Gastroesophageal sphincter (tissue), 4 donors: ENCODE measurements around the gene KRT8. TPM values are rescaled to one million over a fixed set of nuclear protein-coding genes. Genes with fewer than 3 reads are reported as not detected.

ENCODE experiments used
- ATAC-seq: fragments of 150-250 bp; one replicate; pipeline ENCODE4 v1.9.1; 2016; ENCODE audit warnings: mild to moderate bottlenecking, moderate library complexity
- H3K27ac ChIP-seq, 4 donors: fragments of 200-600 bp; sonication (generic) in 3 of 4; 1 replicate in 3 of 4; 2 replicates in 1 of 4; pipeline ENCODE4 v1.5.1; 2016 to 2019
- H3K27me3 ChIP-seq: fragments of 200-600 bp; sonication (generic); one replicate; pipeline ENCODE4 v1.5.1; 2019
- H3K36me3 ChIP-seq, 2 donors: fragments of 200-600 bp; sonication (generic); one replicate each; pipeline ENCODE4 v1.5.1; 2019; ENCODE audit warnings: control low read depth in 1 of 2
- H3K4me1 ChIP-seq, 3 donors: fragments of 200-600 bp; sonication (generic); 1 replicate in 2 of 3; 2 replicates in 1 of 3; pipeline ENCODE4 v1.5.1; 2016 to 2019; ENCODE audit warnings: control low read depth in 2 of 3
- H3K4me3 ChIP-seq, 2 donors: fragments of 200-600 bp; sonication (generic); one replicate each; pipeline ENCODE4 v1.5.1; 2019; ENCODE audit warnings: mild to moderate bottlenecking in 1 of 2, moderate library complexity in 1 of 2
- H3K9me3 ChIP-seq, 3 donors: fragments of 200-600 bp; sonication (generic); one replicate each; pipeline ENCODE4 v1.5.1; 2017 to 2019; ENCODE audit warnings: control low read depth in 2 of 3
- EP300 ChIP-seq: sonication (generic); formaldehyde crosslinking; IDR thresholded peaks from one replicate; pipeline ENCODE4 v1.6.1; 2017; ENCODE audit warnings: antibody characterized with exemption, mild to moderate bottlenecking
- POLR2A ChIP-seq, 2 donors: fragments of 450-650 bp; IDR thresholded peaks; one replicate each; pipeline ENCODE4 v1.6.1; 2017; ENCODE audit warnings: antibody characterized with exemption in 2 of 2, mild to moderate bottlenecking in 2 of 2, moderate library complexity in 1 of 2
- POLR2AphosphoS5 ChIP-seq: sonication (generic); formaldehyde crosslinking; IDR thresholded peaks from one replicate; pipeline ENCODE4 v1.6.1; 2017; ENCODE audit warnings: antibody characterized with exemption
- WGBS, 2 donors: methylation state at CpG; one replicate each; pipeline ENCODE4 v1.1.5; 2018; ENCODE audit warnings: low coverage in 1 of 2; 5-methylcytosine and 5-hydroxymethylcytosine counted together
- total RNA-seq, 4 donors: library from RNA; depleted of rRNA; stranded (reverse); fragments of >200 nt; gene quantifications; one replicate each; pipeline ENCODE4 v1.1.0, GENCODE V29; 2016
- TF ChIP-seq, protein P1 (sequence below), 4 experiments: fragments of 200-600 bp in 2 of 4; fragments of 450-650 bp in 2 of 4; sonication (generic) in 1 of 4; IDR thresholded peaks; one replicate each; pipeline ENCODE4 v1.5.1; 2017 to 2019; ENCODE audit warnings: antibody characterized with exemption in 4 of 4, mild to moderate bottlenecking in 2 of 4, moderate library complexity in 2 of 4

Gene KRT8
- total RNA-seq, 4 donors from 2014 or later, result 72.0 to 565 (median 255) TPM

DNA sequence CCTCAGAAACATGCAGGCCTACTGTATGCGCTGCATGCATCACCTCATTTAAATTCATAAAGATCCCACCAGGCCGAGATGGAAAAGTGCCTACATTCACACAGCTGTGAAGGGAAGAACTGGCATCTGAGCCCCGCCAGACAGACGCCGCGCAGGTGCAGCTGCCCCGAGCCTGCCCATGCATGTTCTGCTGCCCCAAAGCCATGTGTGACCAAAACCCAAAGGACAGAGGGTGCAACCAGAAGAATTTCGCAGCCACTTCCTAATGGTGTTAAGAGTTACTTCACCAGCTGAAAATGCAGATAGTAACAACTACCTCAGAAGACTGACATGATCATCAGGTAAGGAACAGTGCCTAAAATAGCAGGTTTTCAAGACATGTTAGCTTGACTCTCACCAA lies 13.5 kb upstream of the KRT8 start:
- Histone ChIP-seq H3K36me3 (no peaks in the 10 kb centered on the region), H3K27ac (no peak overlapping the region), H3K27me3 (no peaks in the 10 kb centered on the region), H3K9me3 (no peaks in the 10 kb centered on the region), H3K4me3 (no peak overlapping the region), H3K4me1 (no peaks in the 10 kb centered on the region)
- no peak for TF ChIP-seq EP300
- TF ChIP-seq, protein P1, sequence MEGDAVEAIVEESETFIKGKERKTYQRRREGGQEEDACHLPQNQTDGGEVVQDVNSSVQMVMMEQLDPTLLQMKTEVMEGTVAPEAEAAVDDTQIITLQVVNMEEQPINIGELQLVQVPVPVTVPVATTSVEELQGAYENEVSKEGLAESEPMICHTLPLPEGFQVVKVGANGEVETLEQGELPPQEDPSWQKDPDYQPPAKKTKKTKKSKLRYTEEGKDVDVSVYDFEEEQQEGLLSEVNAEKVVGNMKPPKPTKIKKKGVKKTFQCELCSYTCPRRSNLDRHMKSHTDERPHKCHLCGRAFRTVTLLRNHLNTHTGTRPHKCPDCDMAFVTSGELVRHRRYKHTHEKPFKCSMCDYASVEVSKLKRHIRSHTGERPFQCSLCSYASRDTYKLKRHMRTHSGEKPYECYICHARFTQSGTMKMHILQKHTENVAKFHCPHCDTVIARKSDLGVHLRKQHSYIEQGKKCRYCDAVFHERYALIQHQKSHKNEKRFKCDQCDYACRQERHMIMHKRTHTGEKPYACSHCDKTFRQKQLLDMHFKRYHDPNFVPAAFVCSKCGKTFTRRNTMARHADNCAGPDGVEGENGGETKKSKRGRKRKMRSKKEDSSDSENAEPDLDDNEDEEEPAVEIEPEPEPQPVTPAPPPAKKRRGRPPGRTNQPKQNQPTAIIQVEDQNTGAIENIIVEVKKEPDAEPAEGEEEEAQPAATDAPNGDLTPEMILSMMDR (IDR thresholded peaks at IDR 0.05), result no peak
- no peak for TF ChIP-seq POLR2A (IDR thresholded peaks at IDR 0.05)
- ATAC-seq, result no peak
- WGBS, 2 donors, result 90 to 100% methylated on average over 1 to 2 of the region's 8 CpGs

DNA sequence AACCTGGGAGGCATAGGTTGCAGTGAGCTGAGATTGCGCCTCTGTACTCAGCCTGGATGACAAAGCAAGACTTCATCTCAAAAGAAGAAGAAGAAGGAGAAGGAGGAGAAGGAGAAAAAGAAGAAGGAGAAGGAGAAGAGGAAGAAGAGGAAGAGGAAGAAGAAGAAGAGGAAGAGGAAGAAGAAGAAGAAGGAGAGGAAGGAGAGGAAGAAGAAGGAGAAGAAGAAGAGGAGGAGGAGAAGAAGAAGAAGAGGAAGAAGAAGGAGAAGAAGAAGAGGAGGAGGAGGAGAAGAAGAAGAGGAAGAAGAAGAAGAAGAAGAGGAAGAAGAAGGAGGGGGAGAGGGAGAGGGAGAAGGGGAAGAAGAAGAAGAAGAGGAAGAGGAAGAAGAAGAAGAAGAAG lies 12.9 kb upstream of the KRT8 start:
- WGBS, 2 donors, result 100% methylated on average over 1 of the region's 1 CpG
- Histone ChIP-seq H3K4me1 (no peaks in the 10 kb centered on the region), H3K36me3 (no peaks in the 10 kb centered on the region), H3K27me3 (no peaks in the 10 kb centered on the region), H3K4me3 (no peak overlapping the region), H3K27ac (no peak overlapping the region), H3K9me3 (no peaks in the 10 kb centered on the region)
- TF ChIP-seq, protein P1 (IDR thresholded peaks at IDR 0.05), result no peak
- TF ChIP-seq EP300 (no peak), POLR2A (IDR thresholded peaks at IDR 0.05) (no peak), POLR2AphosphoS5 (no peak)
- no peak for ATAC-seq

GRCh38 chr12:52916216-52916615 lies 11.3 kb upstream of the KRT8 start:
- no peaks in the 10 kb centered on the region for H3K36me3 ChIP-seq
- no peak overlapping the region for H3K4me3 ChIP-seq
- H3K9me3 ChIP-seq, result no peaks in the 10 kb centered on the region
- ATAC-seq, result no peak
- H3K27me3 ChIP-seq, result no peaks in the 10 kb centered on the region
- 17 to 90% methylated on average over 2 of the region's 3 CpGs for WGBS, 2 donors
- TF ChIP-seq POLR2A (IDR thresholded peaks at IDR 0.05) (no peak), POLR2AphosphoS5 (no peak), EP300 (no peak)
- no peak overlapping the region for H3K27ac ChIP-seq
- no peaks in the 10 kb centered on the region for H3K4me1 ChIP-seq

DNA sequence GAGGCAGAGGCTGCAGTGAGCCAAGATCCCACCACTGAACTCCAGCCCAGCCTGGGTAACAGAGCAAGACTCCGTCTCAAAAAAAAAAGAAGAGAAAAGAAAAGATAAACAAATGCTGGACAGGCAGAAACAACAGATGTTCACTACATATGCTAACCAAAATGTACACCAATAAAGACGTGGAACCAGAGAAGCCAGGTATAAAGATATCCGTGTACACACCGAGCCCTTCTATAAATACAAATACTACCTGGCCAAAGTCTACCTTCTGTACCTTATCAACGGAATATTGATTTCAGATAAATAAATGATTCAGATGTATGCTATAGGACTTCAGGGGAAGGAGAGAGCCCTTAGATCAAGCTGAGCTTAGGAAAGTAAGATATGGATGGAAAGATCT lies 10.8 kb upstream of the KRT8 start:
- Histone ChIP-seq H3K27ac (no peak overlapping the region), H3K9me3 (no peaks in the 10 kb centered on the region), H3K27me3 (no peaks in the 10 kb centered on the region), H3K4me3 (no peak overlapping the region), H3K36me3 (no peaks in the 10 kb centered on the region), H3K4me1 (no peaks in the 10 kb centered on the region)
- no peak for ATAC-seq
- TF ChIP-seq EP300 (no peak), POLR2A (IDR thresholded peaks at IDR 0.05) (no peak), POLR2AphosphoS5 (no peak)
- TF ChIP-seq, protein P1 (IDR thresholded peaks at IDR 0.05), result no peak
- 64 to 74% methylated on average over 4 to 5 of the region's 5 CpGs for WGBS, 2 donors

GRCh38 chr12:52914576-52915121 lies 9.8 kb upstream of the KRT8 start:
- no peaks in the 10 kb centered on the region for H3K4me1 ChIP-seq
- no peaks in the 10 kb centered on the region for H3K27me3 ChIP-seq
- WGBS, 2 donors, result 75% methylated on average over 7 of the region's 7 CpGs; no CpG with 5 or more reads in 1 of the 2 donors
- H3K4me3 ChIP-seq, result no peak overlapping the region
- ATAC-seq, result no peak
- no peak overlapping the region for H3K27ac ChIP-seq
- no peaks in the 10 kb centered on the region for H3K9me3 ChIP-seq
- TF ChIP-seq POLR2AphosphoS5 (no peak), POLR2A (IDR thresholded peaks at IDR 0.05) (no peak)
- no peaks in the 10 kb centered on the region for H3K36me3 ChIP-seq

DNA sequence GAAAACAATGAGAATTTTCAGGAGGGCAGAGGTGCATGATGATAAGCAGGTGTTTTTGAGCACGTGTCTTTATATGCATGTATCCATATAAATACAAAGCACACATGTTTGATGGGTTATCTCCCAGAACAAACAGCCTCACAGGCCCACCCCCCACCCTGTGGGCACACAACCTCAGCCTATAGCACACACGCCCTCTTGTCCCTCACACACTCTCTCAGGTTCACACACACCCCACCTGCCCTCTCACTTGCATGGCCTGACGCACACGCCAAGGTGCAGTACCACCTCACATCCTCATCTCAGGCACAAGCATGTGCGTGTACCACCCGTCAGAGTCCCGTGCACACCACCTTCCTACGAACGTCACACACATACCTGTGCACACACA lies 8.6 kb upstream of the KRT8 start:
- no peak overlapping the region for H3K27ac ChIP-seq
- no peak for TF ChIP-seq EP300
- no peak for TF ChIP-seq POLR2A (IDR thresholded peaks at IDR 0.05)
- no peak for TF ChIP-seq POLR2AphosphoS5
- TF ChIP-seq, protein P1 (IDR thresholded peaks at IDR 0.05), result no peak
- H3K27me3 ChIP-seq, result no peaks in the 10 kb centered on the region
- no peak for ATAC-seq
- H3K36me3 ChIP-seq, result no peaks in the 10 kb centered on the region
- whole genome bisulfite sequencing, 2 donors, result 87 to 89% methylated on average over 5 to 9 of the region's 9 CpGs
- no peak overlapping the region for H3K4me3 ChIP-seq
- no peaks in the 10 kb centered on the region for H3K9me3 ChIP-seq
- H3K4me1 ChIP-seq, result peaks cover 0 to 5% (median 0%) of the 10 kb centered on the region in 3 donors
